Fibroblast of lung (primary cell): ENCODE measurements around the gene NHSL1. TPM values are rescaled to one million over a fixed set of nuclear protein-coding genes. Genes with fewer than 3 reads are reported as not detected.

Source experiments
- DNase-seq, 2 donors: peaks; one replicate each; pipeline versions ENCODE4 v3.0.0 to v3.0.0-alpha.2; 2010; ENCODE audit warnings: low read depth in 2 of 2
- H2AFZ ChIP-seq: 2 replicates; pipeline ENCODE4 v1.5.1; 2012; ENCODE audit warnings: low read length, control low read depth, inconsistent platforms
- H3K27ac ChIP-seq: 2 replicates; pipeline ENCODE4 v1.5.1; 2011; ENCODE audit warnings: low read length, control low read depth; ENCODE audit not compliant: insufficient read depth
- H3K27me3 ChIP-seq: 2 replicates; pipeline ENCODE4 v1.5.1; 2011; ENCODE audit warnings: mild to moderate bottlenecking, low read length; ENCODE audit not compliant: control insufficient read depth, insufficient read depth
- H3K36me3 ChIP-seq: 2 replicates; pipeline ENCODE4 v1.5.1; 2011; ENCODE audit warnings: low read length; ENCODE audit not compliant: control insufficient read depth, insufficient read depth
- H3K4me1 ChIP-seq: 2 replicates; pipeline ENCODE4 v1.5.1; 2011; ENCODE audit warnings: low read length; ENCODE audit not compliant: control insufficient read depth, insufficient read depth; ENCODE audit errors: extremely low read depth
- H3K4me2 ChIP-seq: 2 replicates; pipeline ENCODE4 v1.5.1; 2011; ENCODE audit warnings: low read length, control low read depth; ENCODE audit not compliant: insufficient read depth; ENCODE audit errors: extremely low read depth
- H3K4me3 ChIP-seq, 4 experiments: fragments of 200-600 bp in 1 of 4; sonication (generic) in 1 of 4; replicated peaks in 1 of 4; 2 replicates each; pipeline ENCODE4 v1.5.1; 2011 to 2016; ENCODE audit warnings: low read length in 4 of 4, low read depth in 3 of 4, mild to moderate bottlenecking in 3 of 4, control low read depth in 2 of 4, inconsistent platforms in 1 of 4, mixed read lengths in 1 of 4; ENCODE audit not compliant: insufficient read depth in 1 of 4; ENCODE audit errors: control extremely low read depth in 1 of 4
- H3K79me2 ChIP-seq: 2 replicates; pipeline ENCODE4 v1.5.1; 2012; ENCODE audit warnings: mild to moderate bottlenecking, low read length, inconsistent platforms; ENCODE audit not compliant: control insufficient read depth, insufficient read depth
- H3K9ac ChIP-seq: 2 replicates; pipeline ENCODE4 v1.5.1; 2011; ENCODE audit warnings: mild to moderate bottlenecking, low read length, control low read depth; ENCODE audit not compliant: insufficient read depth
- H3K9me3 ChIP-seq: 2 replicates; pipeline ENCODE4 v1.5.1; 2012; ENCODE audit warnings: low read depth, low read length; ENCODE audit not compliant: control insufficient read depth, insufficient read depth
- H4K20me1 ChIP-seq: 2 replicates; pipeline ENCODE4 v1.5.1; 2011; ENCODE audit warnings: low read length; ENCODE audit not compliant: control insufficient read depth, insufficient read depth; ENCODE audit errors: extremely low read depth
- EZH2 ChIP-seq: IDR thresholded peaks from 2 replicates; pipeline ENCODE4 v1.5.1; 2012; ENCODE audit warnings: low read length, control low read depth, mild to moderate bottlenecking; ENCODE audit errors: missing control alignments
- polyA plus RNA-seq, 2 donors: library from polyadenylated mRNA; depleted of rRNA in 1 of 2; stranded (reverse) in 1 of 2; unstranded in 1 of 2; fragments of >200 nt; gene quantifications; 2 replicates each; pipeline ENCODE4 v1.2.1, GENCODE V29; 2011 to 2012; ENCODE audit warnings: missing spikeins in 1 of 2
- total RNA-seq: library from RNA; depleted of rRNA; stranded (reverse); fragments of >200 nt; gene quantifications from 2 replicates; pipeline ENCODE4 v1.2.1, GENCODE V29; 2014
- TF ChIP-seq, protein P1 (sequence below), 2 donors: IDR thresholded peaks in 1 of 2; conservative IDR thresholded peaks in 1 of 2; 1 replicate in 1 of 2; 2 replicates in 1 of 2; pipeline ENCODE4 v1.5.1; 2011 to 2012; ENCODE audit warnings: low read length in 2 of 2, control low read depth in 1 of 2, inconsistent platforms in 1 of 2, low read depth in 1 of 2, mild to moderate bottlenecking in 1 of 2

NHSL1 gene
- total and polyA plus RNA-seq, 2 donors (not counting 1 experiment from before 2014, with no cell fraction given), result 9.5 to 10.6 TPM

DNA sequence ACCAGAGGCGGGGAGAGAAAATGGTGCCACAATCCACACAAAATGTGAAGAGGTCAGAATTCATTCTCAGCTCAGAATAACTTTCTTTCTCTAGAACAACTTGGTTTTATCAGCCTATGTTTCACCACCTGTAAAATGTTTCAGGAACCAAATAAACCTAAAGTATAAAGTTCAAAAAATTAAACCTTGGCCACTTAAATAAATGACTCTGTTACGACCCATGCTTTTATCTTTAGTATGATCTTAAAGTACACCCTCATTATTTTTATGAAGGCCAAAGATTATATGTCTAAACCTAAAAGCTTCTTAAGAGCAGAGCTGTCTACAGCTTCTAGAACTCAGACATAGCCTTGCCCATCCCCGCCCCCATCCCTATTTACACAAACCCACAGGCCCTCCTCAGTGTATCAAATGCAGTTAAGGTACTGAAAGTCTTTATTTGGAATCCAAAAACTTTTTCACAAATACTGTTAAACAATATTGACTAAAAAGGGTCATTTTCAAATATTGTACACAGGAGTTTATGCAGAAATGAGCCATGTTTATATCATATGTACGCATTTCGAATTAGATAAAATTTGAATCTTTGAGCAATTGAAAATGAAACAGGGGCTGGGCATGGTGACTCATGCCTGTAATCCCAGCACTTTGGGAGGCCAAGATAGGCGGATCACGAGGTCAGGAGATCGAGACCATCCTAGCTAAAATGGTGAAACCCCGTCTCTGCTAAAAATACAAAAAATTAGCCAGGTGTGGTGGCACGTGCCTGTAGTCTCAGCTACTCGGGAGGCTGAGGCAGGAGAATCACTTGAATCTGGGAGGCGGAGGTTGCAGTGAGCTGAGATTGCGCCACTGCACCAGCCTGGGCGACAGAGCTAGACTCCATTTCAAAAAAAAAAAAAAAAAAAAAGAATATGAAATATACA, 5.7 kb upstream of the NHSL1 start:
- Histone ChIP-seq H3K9ac (no peak overlapping the region), H3K9me3 (no peaks in the 10 kb centered on the region), H3K4me2 (no peak overlapping the region), H2AFZ (no peak overlapping the region), H3K79me2 (no peaks in the 10 kb centered on the region), H3K27ac (no peak overlapping the region), H3K27me3 (no peaks in the 10 kb centered on the region), H3K4me1 (no peaks in the 10 kb centered on the region), H4K20me1 (no peaks in the 10 kb centered on the region), H3K4me3 (no peak overlapping the region), H3K36me3 (no peaks in the 10 kb centered on the region)
- TF ChIP-seq EZH2, result no peak
- no peak for DNase-seq

DNA sequence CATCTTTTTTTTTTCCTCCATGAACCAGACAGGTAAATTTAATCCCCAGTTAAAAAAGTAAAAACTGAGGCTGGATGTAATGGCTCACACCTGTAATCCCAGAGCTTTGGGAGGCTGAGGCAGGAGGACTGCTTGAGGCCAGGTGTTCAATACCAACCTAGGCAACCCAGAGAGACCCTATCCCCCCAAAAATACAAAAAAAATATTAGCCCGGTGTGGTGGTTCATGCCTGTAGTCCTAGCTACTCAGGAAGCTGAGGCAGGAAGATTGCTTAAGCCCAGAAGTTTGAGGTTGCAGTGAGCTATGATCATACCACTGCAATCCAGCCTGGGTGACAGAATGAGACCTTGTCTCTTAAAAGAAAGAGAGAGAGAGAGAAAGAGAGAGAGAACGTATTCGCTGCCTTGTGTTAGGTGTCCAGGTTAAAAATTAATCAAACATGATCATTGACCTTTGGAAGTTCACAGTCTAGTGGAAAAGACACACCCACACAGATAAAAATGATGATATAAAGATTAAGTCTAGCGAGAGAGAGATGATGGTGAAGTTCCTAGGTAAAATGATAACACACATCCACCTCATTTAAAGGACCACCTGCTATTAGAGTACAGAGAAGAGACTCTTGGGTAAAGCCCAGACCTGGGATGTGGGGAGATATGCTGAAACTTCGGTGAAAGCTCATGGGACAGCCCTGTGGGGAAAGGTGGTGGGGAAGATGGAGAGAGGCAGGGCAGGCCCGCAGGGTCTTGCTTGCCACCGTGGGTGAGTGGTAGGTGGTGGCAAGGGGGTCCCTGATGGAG, 4.8 kb upstream of the NHSL1 start:
- Histone ChIP-seq H4K20me1 (no peaks in the 10 kb centered on the region), H3K4me1 (no peaks in the 10 kb centered on the region), H3K9me3 (no peaks in the 10 kb centered on the region), H2AFZ (no peak overlapping the region), H3K79me2 (no peaks in the 10 kb centered on the region), H3K4me3 (no peak overlapping the region), H3K36me3 (no peaks in the 10 kb centered on the region), H3K9ac (no peak overlapping the region), H3K4me2 (no peak overlapping the region), H3K27ac (no peak overlapping the region), H3K27me3 (no peaks in the 10 kb centered on the region)
- no peak for TF ChIP-seq EZH2
- TF ChIP-seq, protein P1, sequence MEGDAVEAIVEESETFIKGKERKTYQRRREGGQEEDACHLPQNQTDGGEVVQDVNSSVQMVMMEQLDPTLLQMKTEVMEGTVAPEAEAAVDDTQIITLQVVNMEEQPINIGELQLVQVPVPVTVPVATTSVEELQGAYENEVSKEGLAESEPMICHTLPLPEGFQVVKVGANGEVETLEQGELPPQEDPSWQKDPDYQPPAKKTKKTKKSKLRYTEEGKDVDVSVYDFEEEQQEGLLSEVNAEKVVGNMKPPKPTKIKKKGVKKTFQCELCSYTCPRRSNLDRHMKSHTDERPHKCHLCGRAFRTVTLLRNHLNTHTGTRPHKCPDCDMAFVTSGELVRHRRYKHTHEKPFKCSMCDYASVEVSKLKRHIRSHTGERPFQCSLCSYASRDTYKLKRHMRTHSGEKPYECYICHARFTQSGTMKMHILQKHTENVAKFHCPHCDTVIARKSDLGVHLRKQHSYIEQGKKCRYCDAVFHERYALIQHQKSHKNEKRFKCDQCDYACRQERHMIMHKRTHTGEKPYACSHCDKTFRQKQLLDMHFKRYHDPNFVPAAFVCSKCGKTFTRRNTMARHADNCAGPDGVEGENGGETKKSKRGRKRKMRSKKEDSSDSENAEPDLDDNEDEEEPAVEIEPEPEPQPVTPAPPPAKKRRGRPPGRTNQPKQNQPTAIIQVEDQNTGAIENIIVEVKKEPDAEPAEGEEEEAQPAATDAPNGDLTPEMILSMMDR (conservative IDR thresholded peaks at IDR 0.05 in 1 of 2, IDR thresholded peaks at IDR 0.05 in 1 of 2; ENCODE audit: low read depth in 1 of 2, low read length in 2 of 2), result no peak
- DNase-seq, result no peak

DNA sequence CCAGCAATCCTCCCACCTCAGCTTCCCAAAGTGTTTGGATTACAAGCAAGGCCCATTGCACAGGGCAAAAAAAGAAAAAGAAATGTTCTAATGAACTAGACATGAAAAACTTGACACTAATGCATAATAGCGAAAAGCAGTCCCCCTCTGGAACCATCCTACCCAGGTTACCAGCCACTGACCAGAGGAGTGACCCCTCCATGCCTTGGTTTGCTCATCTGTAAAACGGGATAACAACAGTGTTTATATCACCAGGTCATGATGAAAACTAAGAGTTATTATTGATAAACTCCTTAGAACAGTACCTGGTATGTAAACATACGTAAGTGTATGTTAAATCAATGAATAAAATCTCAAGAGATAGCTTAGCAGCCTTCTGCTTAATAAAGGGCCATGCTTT, 3.3 kb upstream of the NHSL1 start:
- Histone ChIP-seq H3K4me2 (no peak overlapping the region), H3K27me3 (no peaks in the 10 kb centered on the region), H3K4me3 (no peak overlapping the region), H3K9me3 (no peaks in the 10 kb centered on the region), H4K20me1 (no peaks in the 10 kb centered on the region), H3K27ac (no peak overlapping the region), H3K36me3 (no peaks in the 10 kb centered on the region), H3K4me1 (no peaks in the 10 kb centered on the region), H3K9ac (no peak overlapping the region), H3K79me2 (no peaks in the 10 kb centered on the region), H2AFZ (no peak overlapping the region)
- TF ChIP-seq, protein P1 (conservative IDR thresholded peaks at IDR 0.05 in 1 of 2, IDR thresholded peaks at IDR 0.05 in 1 of 2; ENCODE audit: low read depth in 1 of 2, low read length in 2 of 2), result no peak
- TF ChIP-seq EZH2, result no peak
- DNase-seq, result no peak
